GM18511 (cell line): ENCODE measurements around the gene DAGLA.
"Not testable (repeated sequence)": the region's sequence is repeated elsewhere in the genome, so short reads cannot be mapped to it uniquely, and the experiment has no call there.

Experiments used
- ATAC-seq: cut with Tn5 transposase; IDR thresholded peaks from one replicate; pipeline ENCODE4 v1.9.1; 2021; ENCODE audit warnings: mild to moderate bottlenecking, moderate library complexity; ENCODE audit not compliant: unreplicated experiment

The DAGLA gene

DNA sequence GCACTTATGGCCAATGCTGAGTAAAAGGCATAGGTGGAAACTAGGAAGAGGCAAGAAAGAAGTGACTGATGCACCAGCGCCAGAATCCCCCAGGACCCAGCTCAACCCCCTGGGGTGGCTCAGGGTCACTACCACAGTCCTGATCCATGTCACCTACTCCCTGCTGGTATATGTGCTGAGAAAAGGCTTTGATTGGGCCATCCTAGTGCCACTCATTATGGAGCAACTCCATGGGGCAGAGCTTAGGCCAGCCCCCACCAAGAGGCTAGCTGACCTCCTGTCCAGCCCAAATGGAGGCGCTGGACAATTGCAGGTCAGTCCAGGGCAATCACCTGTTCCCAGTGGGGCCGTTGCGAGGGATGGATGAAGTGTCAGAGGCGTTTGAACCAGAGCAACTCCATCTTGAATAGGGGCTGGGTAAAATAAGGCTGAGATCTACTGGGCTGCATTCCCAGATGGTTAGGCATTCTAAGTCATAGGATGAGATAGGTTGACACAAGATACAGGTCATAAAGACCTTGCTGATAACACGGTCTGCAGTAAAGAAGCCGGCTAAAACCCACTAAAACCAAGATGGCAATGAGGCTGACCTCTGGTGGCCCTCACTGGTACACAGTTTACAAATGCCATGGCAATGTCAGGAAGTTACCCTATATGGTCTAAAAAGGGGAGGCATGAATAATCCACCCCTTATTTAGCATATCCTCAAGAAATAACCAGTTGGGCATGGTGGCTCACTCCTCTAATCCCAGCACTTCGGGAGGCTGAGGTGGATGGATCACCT is 20.6 kb upstream of the DAGLA start:
- ATAC-seq, result no peak

DNA sequence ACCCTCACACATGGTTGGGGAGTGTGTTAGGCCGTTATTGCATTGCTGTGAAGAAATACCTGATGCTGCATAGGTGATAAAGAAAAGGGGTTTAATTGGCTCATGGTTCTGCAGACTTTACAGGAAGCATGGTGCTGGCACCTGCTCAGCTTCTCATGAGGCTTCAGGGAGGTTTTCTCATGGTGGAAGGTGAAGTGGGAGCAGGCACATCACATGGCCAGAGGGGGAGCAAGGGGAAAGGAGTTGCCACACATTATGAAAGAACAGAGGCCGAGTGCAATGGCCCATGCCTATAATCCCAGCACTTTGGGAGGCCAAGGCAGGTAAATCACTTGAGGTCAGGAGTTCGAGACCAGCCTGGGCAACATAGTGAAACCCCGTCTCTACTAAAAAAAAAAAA is 19.2 kb upstream of the DAGLA start:
- ATAC-seq, result not testable (repeated sequence)

DNA sequence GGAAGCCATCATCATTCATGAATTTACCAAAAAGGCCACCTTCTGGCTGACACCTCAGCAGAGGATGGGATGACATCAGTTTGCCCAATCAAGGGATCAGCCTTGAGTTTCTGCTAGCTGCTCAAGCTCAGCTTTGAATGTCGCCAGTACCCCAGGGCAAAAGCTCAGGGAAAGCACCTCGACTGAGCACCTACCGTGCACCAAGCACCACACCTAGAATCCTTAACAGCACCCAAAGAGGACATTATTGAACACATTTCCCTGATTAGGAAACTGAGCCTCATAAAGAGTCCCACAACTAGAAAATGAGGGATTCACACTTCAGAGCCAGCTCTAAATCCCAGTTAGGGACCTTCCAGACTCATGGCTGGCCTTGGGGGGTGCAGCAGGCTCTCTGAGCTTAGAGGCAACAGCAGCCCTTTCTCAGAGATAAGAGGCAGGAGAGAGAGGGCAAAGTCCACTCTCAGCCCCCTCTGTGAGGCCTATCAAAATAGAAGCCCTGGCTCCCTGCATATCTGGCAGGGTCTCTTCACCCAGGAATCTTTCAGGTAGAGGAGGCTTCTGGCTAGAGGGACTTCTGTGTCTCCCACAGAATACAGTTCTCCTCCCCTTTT is 13.4 kb upstream of the DAGLA start:
- no peak for ATAC-seq

DNA sequence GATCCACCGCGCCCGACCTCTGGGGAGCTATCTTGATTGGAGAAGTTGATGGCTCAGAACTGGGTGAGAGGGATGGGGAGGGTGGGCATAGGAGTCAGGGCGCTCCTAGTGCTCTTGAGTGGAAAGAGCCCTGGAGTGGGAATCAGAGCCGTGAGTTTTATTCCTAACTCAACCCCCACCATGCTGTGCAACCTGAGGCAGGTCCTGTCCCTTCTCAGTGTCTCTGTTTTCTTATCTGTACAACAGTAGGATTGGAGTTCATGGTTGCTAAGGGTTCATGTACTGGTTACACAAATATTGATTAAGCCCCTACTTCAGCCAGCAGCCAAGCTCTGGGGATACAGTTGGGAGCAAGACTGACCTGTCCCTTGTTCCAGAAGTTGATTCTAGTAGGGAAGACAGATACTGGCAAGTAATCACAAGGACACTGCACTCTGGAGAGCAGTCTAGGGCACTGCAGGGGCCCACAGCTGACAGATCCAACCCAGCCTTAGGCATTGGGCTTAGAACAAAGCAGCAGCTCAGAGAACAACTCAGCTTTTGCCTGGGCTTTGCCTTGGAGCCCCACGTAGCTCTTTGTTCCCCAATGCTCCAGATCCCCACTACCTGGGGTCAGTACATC is 12.4 kb upstream of the DAGLA start:
- ATAC-seq, result no peak

- ATAC-seq, result no peak
These were observed 10.8 kb upstream of the DAGLA start for GRCh38 chr11:61669417-61669816.

DNA sequence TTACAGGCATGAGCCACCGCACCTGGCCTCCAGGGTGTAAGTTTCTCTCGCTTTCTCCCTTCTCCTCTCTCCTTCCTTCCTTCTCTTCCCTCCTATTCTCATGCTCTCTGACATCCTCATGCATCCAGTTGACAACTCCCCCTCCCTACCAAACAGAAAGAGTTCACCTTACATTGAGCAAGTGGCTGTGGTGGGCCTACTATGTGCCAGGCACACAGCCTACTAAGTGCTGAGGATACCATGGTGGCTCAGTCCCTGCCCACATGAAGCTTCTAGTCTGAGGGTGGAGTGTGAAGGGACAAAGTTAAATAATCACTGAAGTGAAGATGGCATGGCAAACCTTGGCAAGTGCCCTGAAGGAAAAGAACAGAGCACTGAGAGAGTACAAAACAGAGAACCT is 9.6 kb upstream of the DAGLA start:
- ATAC-seq, result no peak

DNA sequence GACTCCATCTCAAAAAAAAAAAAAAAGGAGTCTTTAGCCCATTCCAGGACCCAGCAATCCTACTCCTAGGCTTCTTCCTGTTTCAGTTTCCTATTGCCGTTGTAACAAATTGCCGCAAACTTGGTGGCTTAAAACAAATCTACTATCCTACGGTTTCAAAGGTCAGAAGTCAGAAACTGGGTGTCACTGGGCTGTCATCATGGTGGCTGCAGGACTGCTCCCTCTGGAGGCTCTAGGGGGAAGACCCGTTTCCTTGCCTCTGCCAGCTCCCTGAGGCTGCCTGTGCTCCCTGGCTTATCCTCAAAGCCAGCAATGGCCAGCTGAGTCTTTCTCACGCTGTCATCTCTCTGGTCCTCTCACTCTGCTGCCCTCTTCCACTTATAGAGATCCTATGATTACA is 8.7 kb upstream of the DAGLA start:
- ATAC-seq, result no peak

- not testable (repeated sequence) for ATAC-seq
These were observed 6.2 kb upstream of the DAGLA start for GRCh38 chr11:61673946-61674467.

GRCh38 chr11:61675826-61676225 is 4.4 kb upstream of the DAGLA start:
- ATAC-seq, result no peak

DNA sequence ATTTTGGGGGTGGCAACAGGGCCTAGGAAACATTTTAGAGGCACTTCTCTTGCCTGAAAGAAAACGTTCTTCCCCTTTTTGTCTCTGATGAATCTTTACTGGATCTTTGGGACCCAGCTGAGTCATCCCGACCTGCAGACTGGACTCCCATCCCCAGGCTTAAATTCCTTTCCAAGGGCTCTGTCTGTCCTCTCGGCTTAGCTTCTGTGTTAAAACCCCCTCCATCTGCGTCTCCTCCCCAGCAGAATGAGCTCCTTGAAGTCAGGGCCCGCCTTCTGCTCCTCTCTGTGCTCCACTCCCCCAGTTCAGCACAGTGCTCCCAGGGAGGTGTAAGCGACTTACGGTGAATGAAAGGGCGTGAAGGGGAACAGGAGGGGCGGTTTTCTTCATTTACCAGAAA is 895 bp upstream of the DAGLA start:
- no peak for ATAC-seq

- ATAC-seq, result no peak
These were observed 531 bp downstream of the DAGLA start for GRCh38 chr11:61680622-61681221.

- no peak for ATAC-seq
These were observed 2.0 kb downstream of the DAGLA start for GRCh38 chr11:61682093-61682732.

GRCh38 chr11:61682906-61683675 is 2.9 kb downstream of the DAGLA start:
- no peak for ATAC-seq

GRCh38 chr11:61683961-61684869 is 4.0 kb downstream of the DAGLA start:
- no peak for ATAC-seq

DNA sequence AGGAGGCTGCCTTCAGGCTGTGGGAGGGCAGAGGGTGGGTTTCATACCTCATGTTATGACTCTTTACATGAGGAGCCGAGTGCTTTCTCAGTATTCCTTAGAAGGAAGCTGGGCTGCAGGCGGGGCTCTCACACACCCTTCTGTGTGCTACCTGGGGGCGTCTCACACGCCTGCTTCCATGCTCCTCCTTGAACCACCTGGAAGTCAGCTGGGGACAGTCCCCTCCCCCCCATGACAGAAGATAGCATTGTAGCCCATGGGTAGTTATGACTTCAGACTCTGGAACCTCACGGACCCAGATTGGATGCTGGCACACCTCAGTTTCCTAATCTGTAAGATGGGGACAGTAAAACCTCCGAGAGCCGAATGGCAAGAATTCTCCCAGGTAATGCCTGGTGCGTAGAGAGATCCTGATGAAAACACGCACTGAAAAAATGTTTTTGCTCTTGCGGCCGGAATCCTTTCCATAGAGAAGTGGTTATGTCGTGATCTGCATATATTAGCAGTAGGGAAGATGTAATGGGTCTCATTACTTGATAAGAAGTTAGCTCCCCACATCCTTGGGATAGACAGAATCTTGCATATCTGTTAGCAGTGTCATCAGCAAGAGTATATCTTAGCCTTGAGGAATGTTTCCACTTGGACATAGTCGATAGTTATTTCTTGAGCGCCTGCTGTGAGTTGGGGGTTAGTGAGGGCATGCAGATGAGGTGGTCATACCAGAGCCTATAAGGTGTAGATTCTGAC is 4.9 kb downstream of the DAGLA start:
- no peak for ATAC-seq

- ATAC-seq, result no peak
These were observed 5.4 kb downstream of the DAGLA start for GRCh38 chr11:61685617-61685967.

DNA sequence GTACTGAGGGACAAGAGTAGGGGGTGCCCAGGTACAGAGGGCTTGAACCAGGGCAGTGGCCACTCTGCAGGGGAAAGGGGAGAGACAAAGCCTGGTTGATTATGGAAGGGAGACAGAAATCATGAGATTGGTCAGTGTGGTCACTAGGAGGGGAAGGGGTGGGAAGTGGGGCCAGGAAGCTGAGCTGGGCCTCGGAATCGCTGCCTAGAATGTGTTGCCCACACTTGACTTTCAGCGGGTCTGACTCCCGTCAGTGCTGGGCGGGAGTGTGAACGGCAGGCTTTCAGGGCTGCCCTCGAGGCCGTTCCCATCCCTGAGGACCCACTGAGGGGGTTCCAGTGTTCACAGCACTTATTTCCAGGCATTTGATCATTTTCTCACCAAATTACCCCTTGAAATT is 5.9 kb downstream of the DAGLA start:
- no peak for ATAC-seq

GRCh38 chr11:61686469-61686868 is 6.3 kb downstream of the DAGLA start:
- no peak for ATAC-seq

GRCh38 chr11:61687420-61687819 is 7.2 kb downstream of the DAGLA start:
- no peak for ATAC-seq
